22Rv1 (cell line): ENCODE data around the gene VDAC2.

ENCODE experiments used
- H3K27ac ChIP-seq: fragments of 450-650 bp; 2 replicates; pipeline ENCODE4 v1.5.1; 2017
- ZFX ChIP-seq: fragments of 450-650 bp; IDR thresholded peaks from 2 replicates; pipeline ENCODE4 v1.6.1; 2017; ENCODE audit warnings: antibody characterized with exemption, borderline replicate concordance
- TF ChIP-seq, protein P1 (sequence below): fragments of 450-650 bp; IDR thresholded peaks from 2 replicates; pipeline ENCODE4 v1.5.1; 2017; ENCODE audit warnings: mild to moderate bottlenecking

Gene VDAC2

GRCh38 chr10:75233444-75234016 lies 22.9 kb downstream of the VDAC2 start:
- peak overlapping the region; percentile 99 for H3K27ac ChIP-seq
- TF ChIP-seq, protein P1, sequence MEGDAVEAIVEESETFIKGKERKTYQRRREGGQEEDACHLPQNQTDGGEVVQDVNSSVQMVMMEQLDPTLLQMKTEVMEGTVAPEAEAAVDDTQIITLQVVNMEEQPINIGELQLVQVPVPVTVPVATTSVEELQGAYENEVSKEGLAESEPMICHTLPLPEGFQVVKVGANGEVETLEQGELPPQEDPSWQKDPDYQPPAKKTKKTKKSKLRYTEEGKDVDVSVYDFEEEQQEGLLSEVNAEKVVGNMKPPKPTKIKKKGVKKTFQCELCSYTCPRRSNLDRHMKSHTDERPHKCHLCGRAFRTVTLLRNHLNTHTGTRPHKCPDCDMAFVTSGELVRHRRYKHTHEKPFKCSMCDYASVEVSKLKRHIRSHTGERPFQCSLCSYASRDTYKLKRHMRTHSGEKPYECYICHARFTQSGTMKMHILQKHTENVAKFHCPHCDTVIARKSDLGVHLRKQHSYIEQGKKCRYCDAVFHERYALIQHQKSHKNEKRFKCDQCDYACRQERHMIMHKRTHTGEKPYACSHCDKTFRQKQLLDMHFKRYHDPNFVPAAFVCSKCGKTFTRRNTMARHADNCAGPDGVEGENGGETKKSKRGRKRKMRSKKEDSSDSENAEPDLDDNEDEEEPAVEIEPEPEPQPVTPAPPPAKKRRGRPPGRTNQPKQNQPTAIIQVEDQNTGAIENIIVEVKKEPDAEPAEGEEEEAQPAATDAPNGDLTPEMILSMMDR: no peak
- TF ChIP-seq ZFX: no peak

- TF ChIP-seq, protein P1: no peak
- no peak for TF ChIP-seq ZFX
- peak overlapping the region; percentile 99 for H3K27ac ChIP-seq
These were observed 23.6 kb downstream of the VDAC2 start for GRCh38 chr10:75234017-75234682.

GRCh38 chr10:75234683-75235374 lies 24.2 kb downstream of the VDAC2 start:
- peak overlapping the region; percentile 99 for H3K27ac ChIP-seq
- TF ChIP-seq, protein P1: no peak
- TF ChIP-seq ZFX: no peak

- TF ChIP-seq, protein P1: peak; percentile 100
- TF ChIP-seq ZFX: no peak
- peak within 1 kb of the TSS; percentile 99 for H3K27ac ChIP-seq
These were observed 25.0 kb downstream of the VDAC2 start, which contains the start of gene COMTD1 for GRCh38 chr10:75235375-75236177. TSS of gene COMTD1 (minus strand) at chr10:75235957. CDS start at chr10:75235928, 29 bp downstream.

GRCh38 chr10:75236178-75236825 lies 25.7 kb downstream of the VDAC2 start:
- H3K27ac ChIP-seq: peak overlapping the region; percentile 99
- TF ChIP-seq ZFX: no peak
- TF ChIP-seq, protein P1: peak; percentile 22

DNA sequence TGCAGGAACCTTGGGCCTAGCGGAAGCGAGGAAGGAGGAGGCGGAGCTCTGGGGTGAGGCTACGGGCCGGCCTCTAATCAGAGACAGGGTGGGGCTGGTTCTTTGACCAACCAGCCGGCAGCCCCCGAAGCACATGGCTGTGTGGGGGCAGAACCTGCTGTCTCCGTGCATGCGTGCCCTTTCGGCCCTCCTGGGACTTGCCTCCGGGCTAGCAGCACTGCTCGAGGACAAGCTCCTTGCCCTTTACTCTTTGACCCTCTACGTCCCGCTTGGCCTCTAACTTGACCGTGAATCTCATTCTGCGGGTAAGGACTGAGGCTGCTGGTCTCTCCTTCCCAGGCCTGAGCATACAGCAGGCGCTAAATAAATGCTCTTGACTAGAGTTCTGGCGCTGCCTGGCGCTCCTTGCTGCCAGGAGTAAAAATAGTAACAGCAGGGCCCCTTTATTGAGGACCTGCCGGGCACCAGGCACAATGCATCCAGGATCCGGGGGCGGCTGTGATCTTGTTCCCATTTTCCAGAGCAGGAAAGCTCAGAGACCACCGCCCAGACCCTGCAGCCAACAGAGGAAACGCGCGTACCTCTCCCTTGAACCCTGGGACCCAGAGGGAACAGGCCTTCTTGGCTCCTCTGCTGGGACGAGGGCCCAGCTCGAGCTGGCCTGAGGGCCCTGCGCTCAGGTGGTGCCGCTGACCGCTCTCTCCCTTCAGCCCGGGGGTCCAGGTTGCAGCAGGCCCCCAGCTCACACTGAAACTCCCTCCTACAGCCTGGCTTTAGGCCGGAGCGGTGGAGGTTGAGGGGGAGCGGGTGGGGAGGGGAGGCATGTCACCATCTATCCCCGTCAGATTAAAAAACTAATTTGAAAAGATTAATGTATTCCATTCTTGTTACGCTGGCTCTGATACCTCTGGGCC lies 27.8 kb downstream of the VDAC2 start:
- H3K27ac ChIP-seq: no peak overlapping the region
- TF ChIP-seq ZFX: no peak
- TF ChIP-seq, protein P1: no peak
